NOMO-1 treated with DMSO at 0.1 percent for 48 hours (cell line): ENCODE data around the gene DPYD.

ENCODE experiments used
- DNase-seq: peaks from one replicate; lab custom pipeline; 2025; ENCODE audit not compliant: unreplicated experiment; lab: John Stamatoyannopoulos, UW

DPYD gene

DNA sequence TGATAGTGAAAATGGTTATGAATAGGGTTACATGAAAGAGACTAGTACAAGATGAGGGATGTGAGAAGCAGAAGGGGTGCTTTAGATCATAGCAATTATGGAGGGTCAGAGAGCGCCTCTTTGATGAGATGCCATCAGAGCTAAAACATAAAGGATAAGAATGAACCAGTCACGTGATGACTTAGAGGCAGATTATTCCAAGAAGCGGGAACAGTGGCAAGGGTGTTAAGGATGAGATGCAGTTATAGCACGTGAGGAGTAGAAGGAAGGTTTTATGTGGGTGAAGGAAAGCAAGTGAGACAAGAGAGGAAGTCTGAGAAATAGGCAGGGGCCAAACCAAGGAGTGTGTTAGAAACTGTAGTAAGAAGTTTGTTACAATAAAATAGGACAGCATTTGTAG is 360.1 kb downstream of the DPYD start:
- DNase-seq: no peak

- DNase-seq: no peak
These were observed 366.9 kb downstream of the DPYD start for GRCh38 chr1:97553971-97554370.

GRCh38 chr1:97551113-97551512 is 369.7 kb downstream of the DPYD start:
- no peak for DNase-seq

DNA sequence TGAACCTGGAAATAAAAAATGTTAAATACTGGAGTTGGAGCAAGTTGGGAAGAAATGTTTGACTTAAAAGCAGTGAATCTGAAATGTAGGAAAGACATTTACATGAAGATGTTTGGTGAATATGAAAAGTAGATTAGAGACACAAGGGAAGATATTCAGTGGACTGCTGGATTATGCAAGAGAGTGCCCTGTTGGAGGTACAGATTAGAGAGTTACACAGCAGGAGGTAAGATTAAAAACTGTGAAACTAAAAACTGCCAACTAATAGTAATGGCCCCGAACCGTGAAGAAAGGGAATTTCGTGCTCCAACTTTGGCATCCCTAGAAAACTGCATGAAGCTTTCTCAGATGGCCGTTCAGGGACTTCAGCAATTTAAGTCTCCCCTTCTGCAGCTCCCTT is 375.4 kb downstream of the DPYD start:
- no peak for DNase-seq

DNA sequence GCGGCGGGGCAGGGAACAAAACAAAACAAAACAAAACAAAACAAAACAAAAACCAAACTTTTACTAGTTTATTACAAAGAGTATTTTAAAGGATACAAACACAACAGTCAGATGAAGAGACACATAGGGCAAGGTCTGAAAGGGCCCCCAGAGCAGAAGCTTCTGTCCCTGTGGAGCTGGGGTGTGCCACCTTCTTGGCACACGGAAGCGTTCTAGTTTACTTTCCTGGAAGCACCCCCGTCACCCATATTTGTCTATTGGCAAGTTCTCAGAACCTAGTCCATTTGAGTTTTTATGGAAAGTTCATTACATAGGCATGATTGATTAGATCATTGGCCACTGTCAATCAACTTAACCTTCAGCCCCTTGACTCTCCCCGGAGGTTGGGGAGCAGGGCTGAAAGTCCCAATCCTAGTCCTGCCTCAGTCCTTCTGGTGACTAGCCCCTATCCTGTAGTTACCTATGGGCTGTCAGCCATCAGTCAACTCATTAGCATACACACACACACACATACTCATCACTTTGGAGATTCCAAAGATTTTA is 380.4 kb downstream of the DPYD start:
- DNase-seq: no peak

DNA sequence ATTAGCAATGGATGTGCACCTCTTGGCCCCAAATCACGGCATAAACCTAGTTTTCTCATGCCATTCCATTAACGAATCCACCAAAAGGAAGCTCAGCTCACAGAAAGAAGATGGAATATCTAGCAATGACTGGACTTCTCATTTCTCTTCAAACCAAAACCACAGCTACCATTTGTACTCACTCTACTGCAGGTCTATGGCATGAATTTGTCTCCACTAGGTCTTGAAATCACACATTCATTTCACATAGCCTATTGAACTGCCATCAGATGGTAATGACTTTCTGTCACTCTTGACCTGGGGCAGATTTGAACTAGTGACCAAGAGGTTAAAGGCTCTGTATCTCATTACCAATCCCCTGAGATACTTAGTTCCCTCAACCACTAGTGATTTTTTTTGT is 382.7 kb downstream of the DPYD start:
- DNase-seq: no peak

DNA sequence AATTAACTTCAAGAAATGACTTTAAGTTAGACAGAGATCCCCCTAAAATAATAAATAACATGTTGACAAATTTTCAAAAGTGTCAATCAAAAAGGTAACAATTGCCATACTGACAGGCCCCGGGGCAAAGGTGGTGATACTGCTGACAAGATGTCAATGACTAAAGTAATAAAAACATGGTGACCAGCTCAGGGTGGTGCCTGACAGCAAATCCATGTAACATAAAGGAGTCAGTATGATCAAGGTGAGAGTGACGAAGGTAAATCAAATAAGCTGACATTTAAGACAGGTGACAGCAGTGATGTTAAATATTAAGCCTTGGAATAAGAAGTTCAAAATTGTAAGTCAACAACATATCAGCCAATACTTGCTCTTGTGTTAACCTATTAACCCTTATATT is 387.5 kb downstream of the DPYD start:
- DNase-seq: no peak

GRCh38 chr1:97529600-97529999 is 391.2 kb downstream of the DPYD start:
- no peak for DNase-seq

DNA sequence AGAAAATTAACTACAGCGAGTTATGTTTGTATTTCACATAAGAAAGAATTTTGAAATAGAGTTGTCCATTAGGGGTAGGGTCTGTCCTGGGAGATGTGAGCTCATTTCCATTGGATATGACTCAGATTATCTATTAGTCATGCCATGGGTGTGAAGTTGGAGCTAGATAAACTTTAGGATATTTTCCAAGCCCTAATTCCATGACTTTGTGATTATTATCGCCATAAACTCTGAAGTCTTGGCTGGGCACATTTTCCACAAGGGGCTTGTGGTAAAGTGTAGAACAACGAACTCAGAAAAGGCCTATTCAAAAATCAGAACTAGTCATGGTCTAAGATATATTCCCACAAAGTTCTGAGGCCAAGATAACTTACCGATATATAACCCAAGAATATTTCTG is 396.6 kb downstream of the DPYD start:
- DNase-seq: no peak

DNA sequence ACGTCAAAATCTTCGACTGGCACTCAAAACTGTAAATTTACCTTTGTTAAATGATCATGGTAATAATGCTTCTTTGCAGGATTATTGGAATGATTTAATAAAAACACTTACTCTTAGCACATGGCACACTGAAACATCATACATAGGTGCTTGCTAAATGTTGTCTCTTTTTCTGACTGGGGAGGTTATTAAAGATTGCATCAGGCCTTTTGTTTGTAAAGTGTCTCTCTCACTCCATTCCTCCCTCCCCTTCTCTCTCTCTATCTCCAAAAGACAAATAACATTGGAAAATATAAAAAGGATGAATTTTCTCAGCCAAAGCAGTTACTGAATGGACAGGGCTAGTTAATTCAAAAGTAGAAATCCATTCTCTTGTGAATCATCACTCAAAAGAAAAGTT is 404.2 kb downstream of the DPYD start:
- DNase-seq: no peak

- no peak for DNase-seq
These were observed 412.1 kb downstream of the DPYD start for GRCh38 chr1:97508653-97509218.

DNA sequence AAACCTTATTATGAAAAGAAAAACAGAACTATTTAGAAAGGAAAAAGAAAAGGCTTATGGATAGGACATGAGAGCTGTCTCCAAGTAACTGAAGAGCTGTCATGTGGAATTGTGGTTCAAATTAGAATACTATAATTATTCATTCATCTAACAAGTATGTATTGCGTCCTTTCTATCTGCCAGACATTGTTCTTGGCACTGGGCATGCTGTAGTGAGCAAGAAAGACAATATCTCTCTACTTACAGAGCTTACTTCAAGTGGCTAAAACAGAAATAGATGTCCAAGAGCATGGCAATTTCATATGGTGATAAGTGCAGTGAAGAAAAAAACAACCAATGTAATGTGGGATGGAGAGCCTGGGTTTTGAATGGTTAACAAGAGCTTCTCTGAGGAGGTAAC is 413.0 kb downstream of the DPYD start:
- no peak for DNase-seq

GRCh38 chr1:97506368-97506767 is 414.5 kb downstream of the DPYD start:
- no peak for DNase-seq

DNA sequence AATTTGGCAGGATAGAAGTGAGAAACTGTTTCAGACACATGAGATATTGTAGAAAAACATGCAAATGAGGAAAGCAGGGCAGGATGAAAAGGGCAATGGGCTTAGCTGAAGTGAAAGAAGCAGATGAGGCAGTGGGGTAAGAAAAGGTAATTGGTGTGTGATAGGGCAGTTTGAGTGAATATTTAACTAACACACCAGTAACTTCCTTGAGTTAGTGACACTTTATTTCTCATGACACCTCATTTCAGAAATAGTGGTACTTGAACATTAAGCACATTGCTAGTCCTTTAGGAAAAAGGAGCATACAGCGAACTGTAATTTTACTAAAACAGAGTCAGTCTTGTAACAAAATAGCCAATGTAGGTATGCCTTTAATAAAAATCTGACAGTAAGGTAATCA is 415.0 kb downstream of the DPYD start:
- no peak for DNase-seq

DNA sequence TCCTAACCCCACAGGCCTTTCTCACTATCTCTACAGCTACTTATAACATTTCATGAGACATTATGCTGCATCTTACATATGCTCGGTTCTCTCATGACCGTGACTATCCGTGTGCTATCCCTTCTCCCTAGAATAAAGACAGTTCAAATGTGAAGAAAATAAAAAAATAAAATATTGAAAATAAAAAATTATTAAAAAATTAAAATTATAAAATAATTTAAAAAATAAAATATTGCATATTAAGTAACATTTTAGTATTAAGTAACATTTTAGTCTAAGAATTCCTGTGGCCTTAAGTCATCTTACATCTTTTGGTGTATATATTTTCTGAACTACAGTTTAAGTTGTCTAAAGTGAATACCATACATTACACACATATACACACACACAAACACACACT is 415.5 kb downstream of the DPYD start:
- DNase-seq: no peak

DNA sequence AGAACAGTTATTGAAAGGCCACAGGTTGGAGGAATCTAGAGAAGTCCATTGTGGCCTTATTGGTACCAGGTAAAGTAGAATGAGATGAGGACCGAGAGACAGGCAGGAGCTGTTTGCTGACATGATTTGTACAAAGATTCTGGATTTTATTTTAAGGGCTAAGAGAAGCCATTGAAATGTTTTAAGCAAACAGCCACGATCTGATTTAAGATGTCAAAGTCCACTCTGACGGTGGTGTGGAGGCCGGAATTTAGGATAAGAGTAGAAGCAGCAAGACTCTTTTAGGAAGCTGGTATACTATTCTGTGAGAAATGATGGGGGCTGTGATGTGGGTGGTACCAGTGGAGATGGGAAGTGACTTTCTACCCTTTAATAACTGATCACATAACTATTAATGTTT is 418.5 kb downstream of the DPYD start:
- no peak for DNase-seq

DNA sequence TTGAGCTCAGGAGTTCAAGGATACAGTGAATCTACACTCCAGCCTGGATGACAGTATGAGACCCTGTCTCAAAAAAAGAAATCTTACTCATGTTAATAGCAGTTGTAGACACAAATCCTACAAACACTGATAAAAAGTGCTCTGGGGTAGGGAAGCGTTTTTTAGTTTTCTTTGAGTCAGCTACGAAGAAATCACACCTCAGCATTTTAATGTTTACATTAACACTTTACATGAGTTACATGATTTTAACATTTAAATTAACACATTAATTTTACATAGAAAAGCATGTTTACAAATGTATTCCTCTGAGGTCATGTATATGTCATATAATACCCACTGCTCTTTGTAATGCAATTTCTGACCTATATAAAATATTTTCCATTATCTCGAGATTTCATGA is 419.2 kb downstream of the DPYD start:
- no peak for DNase-seq

DNA sequence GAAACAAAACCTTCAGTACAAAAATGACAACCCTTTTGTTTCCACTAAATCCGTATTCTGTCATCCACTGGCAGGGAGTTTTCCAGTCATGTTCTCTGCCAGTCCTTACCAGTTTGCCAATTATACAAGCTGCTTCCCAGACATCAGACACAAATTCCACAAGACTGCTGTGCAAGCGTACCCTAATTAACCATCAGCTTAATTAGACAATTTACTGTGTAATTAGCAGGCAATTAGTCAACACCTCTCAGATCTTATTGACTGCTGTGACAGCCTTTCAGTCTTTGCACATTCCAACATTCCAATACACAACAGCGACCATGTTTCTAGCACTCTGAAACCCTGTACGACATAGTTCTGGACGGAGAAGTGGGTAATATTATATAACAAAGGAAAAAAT is 420.1 kb downstream of the DPYD start:
- DNase-seq: no peak

GRCh38 chr1:97499667-97500066 is 421.2 kb downstream of the DPYD start:
- DNase-seq: no peak

GRCh38 chr1:97489834-97490233 is 431.0 kb downstream of the DPYD start:
- peak; percentile 75 for DNase-seq

GRCh38 chr1:97488530-97488929 is 432.3 kb downstream of the DPYD start:
- DNase-seq: no peak

DNA sequence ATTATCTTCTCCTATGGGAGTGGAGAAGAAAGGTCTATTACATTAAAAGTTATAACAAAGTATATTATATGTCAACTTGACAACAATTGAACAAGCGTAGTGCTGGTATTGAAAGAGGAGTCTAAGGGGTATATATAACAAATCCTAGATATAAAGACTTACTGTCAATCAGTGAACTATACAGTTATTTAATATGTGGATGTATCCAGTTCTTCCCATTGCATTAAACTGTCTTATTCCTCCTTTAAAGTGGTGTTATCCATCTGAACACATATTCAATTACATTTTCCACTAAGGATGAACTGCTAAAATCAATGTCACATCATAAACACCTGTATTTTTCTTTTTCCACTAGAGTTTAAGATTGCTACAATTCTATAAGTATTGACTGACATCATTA is 438.8 kb downstream of the DPYD start:
- no peak for DNase-seq

GRCh38 chr1:97467445-97467844 is 453.4 kb downstream of the DPYD start:
- no peak for DNase-seq

GRCh38 chr1:97464305-97464704 is 456.5 kb downstream of the DPYD start:
- no peak for DNase-seq
